ENCODE data around the gene TMEM109.
A peak's percentile ranks its signal among the peaks of the same experiment; 100 is the strongest.

TMEM109 gene

DNA sequence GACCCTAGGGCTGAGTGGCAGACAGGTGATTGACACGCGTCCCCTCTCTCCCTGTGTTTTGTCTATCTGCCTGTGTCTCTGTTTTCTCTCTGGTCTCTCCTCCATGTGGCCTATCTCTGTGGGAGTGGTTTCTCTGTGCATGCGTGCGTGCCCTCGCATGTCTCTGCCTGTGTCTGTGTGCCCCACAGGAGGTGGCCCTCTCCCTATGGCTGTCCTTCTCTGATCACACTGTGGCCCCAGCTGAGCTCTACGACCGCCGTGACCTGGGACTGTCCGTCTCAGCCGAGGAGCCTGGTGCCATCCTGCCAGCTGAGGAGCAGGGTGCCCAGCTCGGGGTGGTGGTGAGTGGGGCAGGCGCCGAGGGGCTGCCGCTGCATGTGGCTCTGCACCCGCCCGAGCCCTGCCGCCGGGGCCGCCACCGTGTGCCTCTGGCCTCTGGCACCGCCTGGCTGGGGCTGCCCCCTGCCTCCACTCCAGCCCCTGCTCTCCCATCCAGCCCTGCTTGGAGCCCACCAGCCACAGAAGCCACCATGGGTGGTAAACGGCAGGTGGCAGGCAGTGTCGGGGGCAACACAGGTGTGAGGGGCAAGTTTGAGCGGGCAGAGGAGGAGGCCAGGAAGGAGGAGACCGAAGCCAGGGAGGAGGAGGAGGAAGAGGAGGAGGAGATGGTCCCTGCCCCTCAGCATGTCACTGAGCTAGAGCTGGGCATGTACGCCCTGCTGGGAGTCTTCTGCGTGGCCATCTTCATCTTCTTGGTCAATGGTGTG, 21.9 kb downstream of the TMEM109 start:
- Histone ChIP-seq H3K4me3 (ENCODE audit: severe bottlenecking) (no peak overlapping the region), H3K4me1 (ENCODE audit: insufficient read depth, poor library complexity, severe bottlenecking) (no peaks in the 10 kb centered on the region), H3K9me3 (ENCODE audit: severe bottlenecking) (no peaks in the 10 kb centered on the region), H3K27ac (ENCODE audit: poor library complexity, severe bottlenecking) (no peak overlapping the region), H3K36me3 (ENCODE audit: low read depth) (peaks cover 12% of the 10 kb centered on the region), H3K27me3 (ENCODE audit: insufficient read depth, poor library complexity, severe bottlenecking) (no peaks in the 10 kb centered on the region)
- TF ChIP-seq, protein P1, sequence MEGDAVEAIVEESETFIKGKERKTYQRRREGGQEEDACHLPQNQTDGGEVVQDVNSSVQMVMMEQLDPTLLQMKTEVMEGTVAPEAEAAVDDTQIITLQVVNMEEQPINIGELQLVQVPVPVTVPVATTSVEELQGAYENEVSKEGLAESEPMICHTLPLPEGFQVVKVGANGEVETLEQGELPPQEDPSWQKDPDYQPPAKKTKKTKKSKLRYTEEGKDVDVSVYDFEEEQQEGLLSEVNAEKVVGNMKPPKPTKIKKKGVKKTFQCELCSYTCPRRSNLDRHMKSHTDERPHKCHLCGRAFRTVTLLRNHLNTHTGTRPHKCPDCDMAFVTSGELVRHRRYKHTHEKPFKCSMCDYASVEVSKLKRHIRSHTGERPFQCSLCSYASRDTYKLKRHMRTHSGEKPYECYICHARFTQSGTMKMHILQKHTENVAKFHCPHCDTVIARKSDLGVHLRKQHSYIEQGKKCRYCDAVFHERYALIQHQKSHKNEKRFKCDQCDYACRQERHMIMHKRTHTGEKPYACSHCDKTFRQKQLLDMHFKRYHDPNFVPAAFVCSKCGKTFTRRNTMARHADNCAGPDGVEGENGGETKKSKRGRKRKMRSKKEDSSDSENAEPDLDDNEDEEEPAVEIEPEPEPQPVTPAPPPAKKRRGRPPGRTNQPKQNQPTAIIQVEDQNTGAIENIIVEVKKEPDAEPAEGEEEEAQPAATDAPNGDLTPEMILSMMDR (IDR thresholded peaks at IDR 0.05; ENCODE audit: poor library complexity, severe bottlenecking): no peak
- no peak for DNase-seq (ENCODE audit: low spot score)
- no peak for ATAC-seq (ENCODE audit: low read depth)

DNA sequence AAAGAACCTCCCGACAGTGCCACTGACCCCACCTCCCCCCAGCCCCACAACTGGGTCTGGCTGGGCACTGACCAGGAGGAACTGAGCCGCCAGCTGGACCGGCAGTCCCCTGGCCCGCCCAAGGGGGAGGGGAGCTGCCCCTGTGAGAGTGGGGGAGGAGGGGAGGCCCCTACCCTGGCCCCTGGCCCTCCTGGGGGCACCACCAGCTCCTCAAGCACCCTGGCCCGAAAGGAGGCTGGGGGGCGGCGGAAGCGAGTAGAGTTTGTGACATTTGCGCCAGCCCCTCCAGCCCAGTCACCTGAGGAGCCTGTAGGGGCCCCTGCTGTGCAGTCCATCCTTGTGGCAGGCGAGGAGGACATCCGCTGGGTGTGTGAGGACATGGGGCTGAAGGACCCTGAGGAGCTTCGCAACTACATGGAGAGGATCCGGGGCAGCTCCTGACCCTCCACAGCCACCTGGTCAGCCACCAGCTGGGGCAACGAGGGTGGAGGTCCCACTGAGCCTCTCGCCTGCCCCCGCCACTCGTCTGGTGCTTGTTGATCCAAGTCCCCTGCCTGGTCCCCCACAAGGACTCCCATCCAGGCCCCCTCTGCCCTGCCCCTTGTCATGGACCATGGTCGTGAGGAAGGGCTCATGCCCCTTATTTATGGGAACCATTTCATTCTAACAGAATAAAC, 22.6 kb downstream of the TMEM109 start:
- H3K27me3 ChIP-seq (ENCODE audit: insufficient read depth, poor library complexity, severe bottlenecking): no peaks in the 10 kb centered on the region
- peaks cover 10% of the 10 kb centered on the region for H3K36me3 ChIP-seq (ENCODE audit: low read depth)
- no peak overlapping the region for H3K27ac ChIP-seq (ENCODE audit: poor library complexity, severe bottlenecking)
- ATAC-seq (ENCODE audit: low read depth) (no peak), DNase-seq (ENCODE audit: low spot score) (no peak)
- no peaks in the 10 kb centered on the region for H3K4me1 ChIP-seq (ENCODE audit: insufficient read depth, poor library complexity, severe bottlenecking)
- TF ChIP-seq, protein P1 (IDR thresholded peaks at IDR 0.05; ENCODE audit: poor library complexity, severe bottlenecking): no peak
- H3K4me3 ChIP-seq (ENCODE audit: severe bottlenecking): no peak overlapping the region
- no peaks in the 10 kb centered on the region for H3K9me3 ChIP-seq (ENCODE audit: severe bottlenecking)

DNA sequence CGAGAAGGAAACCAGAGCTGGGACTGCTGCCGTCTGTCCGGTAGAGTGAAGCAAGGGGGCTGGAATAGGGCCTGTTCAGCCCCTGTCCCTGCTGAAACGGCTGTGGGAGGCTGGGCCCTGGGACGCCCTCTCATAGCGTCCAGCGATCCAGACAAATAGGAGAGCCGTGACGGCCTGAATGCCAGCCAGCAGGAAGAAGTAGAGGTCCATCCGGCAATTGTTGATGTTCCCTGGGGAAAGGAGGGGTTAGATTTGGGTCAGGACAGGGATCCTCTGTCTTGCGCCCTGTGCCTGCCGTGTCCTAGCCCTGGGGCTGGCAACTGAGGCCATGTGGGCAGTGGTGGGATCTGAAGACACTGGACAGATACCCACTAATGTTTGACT, 23.2 kb downstream of the TMEM109 start:
- Histone ChIP-seq H3K27ac (ENCODE audit: poor library complexity, severe bottlenecking) (no peak overlapping the region), H3K9me3 (ENCODE audit: severe bottlenecking) (no peaks in the 10 kb centered on the region), H3K4me3 (ENCODE audit: severe bottlenecking) (no peak overlapping the region), H3K27me3 (ENCODE audit: insufficient read depth, poor library complexity, severe bottlenecking) (no peaks in the 10 kb centered on the region), H3K36me3 (ENCODE audit: low read depth) (peaks cover 5% of the 10 kb centered on the region), H3K4me1 (ENCODE audit: insufficient read depth, poor library complexity, severe bottlenecking) (no peaks in the 10 kb centered on the region)
- TF ChIP-seq, protein P1 (IDR thresholded peaks at IDR 0.05; ENCODE audit: poor library complexity, severe bottlenecking): no peak
- DNase-seq (ENCODE audit: low spot score) (no peak), ATAC-seq (ENCODE audit: low read depth) (no peak)

DNA sequence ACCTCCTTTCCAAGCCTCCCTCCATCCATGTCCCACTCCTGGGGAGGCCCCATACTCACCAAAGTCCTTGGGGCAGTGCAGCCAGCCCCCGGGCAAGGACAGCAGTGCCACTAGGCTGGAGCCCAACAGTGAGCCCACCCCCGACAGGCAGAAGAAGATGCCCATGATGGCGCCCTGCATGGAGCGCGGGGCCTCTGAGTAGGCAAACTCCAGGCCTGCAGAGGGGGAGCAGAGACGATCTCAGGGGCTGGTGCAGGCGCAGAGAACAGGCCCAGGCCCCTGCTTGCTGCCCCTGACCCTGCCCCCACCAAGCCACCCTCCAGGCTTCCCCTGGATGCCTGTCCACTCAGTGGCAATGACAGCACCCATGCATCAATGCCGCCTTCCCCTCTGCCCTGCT, 23.9 kb downstream of the TMEM109 start:
- no peak overlapping the region for H3K27ac ChIP-seq (ENCODE audit: poor library complexity, severe bottlenecking)
- TF ChIP-seq, protein P1 (IDR thresholded peaks at IDR 0.05; ENCODE audit: poor library complexity, severe bottlenecking): no peak
- no peak overlapping the region for H3K4me3 ChIP-seq (ENCODE audit: severe bottlenecking)
- no peaks in the 10 kb centered on the region for H3K27me3 ChIP-seq (ENCODE audit: insufficient read depth, poor library complexity, severe bottlenecking)
- H3K36me3 ChIP-seq (ENCODE audit: low read depth): no peaks in the 10 kb centered on the region
- ATAC-seq (ENCODE audit: low read depth) (no peak), DNase-seq (ENCODE audit: low spot score) (no peak)
- H3K4me1 ChIP-seq (ENCODE audit: insufficient read depth, poor library complexity, severe bottlenecking): no peaks in the 10 kb centered on the region
- H3K9me3 ChIP-seq (ENCODE audit: severe bottlenecking): no peaks in the 10 kb centered on the region

DNA sequence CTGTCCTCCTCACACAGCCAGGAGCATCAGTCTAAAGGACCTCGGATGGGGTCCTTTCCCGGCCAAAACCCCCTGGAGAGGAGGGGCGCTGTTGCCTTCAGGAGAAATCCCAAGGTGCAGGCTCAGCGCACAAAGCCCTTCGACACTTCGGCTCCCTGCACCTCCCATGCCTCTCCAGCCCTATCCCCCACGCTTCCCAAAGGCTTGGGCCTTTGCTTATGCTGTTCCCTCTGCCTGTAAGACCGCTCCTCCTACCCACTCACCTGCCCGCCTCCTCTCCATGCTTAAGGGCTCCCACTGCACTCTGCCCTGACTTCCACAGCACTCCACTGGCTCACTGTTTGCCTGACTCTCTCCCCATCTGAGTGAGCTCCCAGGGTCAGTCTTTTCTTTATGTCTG, 24.5 kb downstream of the TMEM109 start:
- H3K4me1 ChIP-seq (ENCODE audit: insufficient read depth, poor library complexity, severe bottlenecking): no peaks in the 10 kb centered on the region
- no peak overlapping the region for H3K27ac ChIP-seq (ENCODE audit: poor library complexity, severe bottlenecking)
- H3K36me3 ChIP-seq (ENCODE audit: low read depth): no peaks in the 10 kb centered on the region
- DNase-seq (ENCODE audit: low spot score) (no peak), ATAC-seq (ENCODE audit: low read depth) (peak; percentile 24; the same call in 1 of the 3 replicates)
- H3K9me3 ChIP-seq (ENCODE audit: severe bottlenecking): no peaks in the 10 kb centered on the region
- TF ChIP-seq, protein P1 (IDR thresholded peaks at IDR 0.05; ENCODE audit: poor library complexity, severe bottlenecking): no peak
- no peak overlapping the region for H3K4me3 ChIP-seq (ENCODE audit: severe bottlenecking)
- H3K27me3 ChIP-seq (ENCODE audit: insufficient read depth, poor library complexity, severe bottlenecking): no peaks in the 10 kb centered on the region
